Endothelial cell of umbilical vein (primary cell): ENCODE measurements around the gene TMEM164. TPM values are rescaled to one million over a fixed set of nuclear protein-coding genes. Genes with fewer than 3 reads are reported as not detected.

Experiments
- BruUV-seq: library from RNA; stranded (reverse); fragments of 400-500 nt; replicated peaks from 2 replicates; lab custom pipeline; 2021; lab: Mats Ljungman, UMichigan
- CTCF ChIA-PET: fragments of 300-600, 350-600 bp; sonication (Branson Sonifier 250); formaldehyde crosslinking; loops from one replicate; lab custom pipeline; 2021; ENCODE audit warnings: antibody characterized with exemption, inconsistent platforms; lab: Charles Lee
- POLR2A ChIA-PET: fragments of 300-600, 350-600 bp; sonication (Branson Sonifier 250); formaldehyde crosslinking; loops from one replicate; lab custom pipeline; 2021; ENCODE audit warnings: antibody characterized with exemption, inconsistent platforms; lab: Charles Lee
- DNase-seq: peaks from one replicate; pipeline ENCODE4 v3.0.0-alpha.2; 2011; ENCODE audit warnings: low read depth, low spot score
- FAIRE-seq: peaks from 2 replicates; lab custom pipeline; 2011; peaks lifted over from hg19 to GRCh38; lab: Jason Lieb, UNC
- H2AFZ ChIP-seq: 2 replicates; pipeline ENCODE4 v1.6.0; 2012; ENCODE audit warnings: low read depth, low read length, control low read depth, inconsistent platforms
- H3K27ac ChIP-seq: 2 replicates; pipeline ENCODE4 v1.5.1; 2011; ENCODE audit warnings: low read depth, mild to moderate bottlenecking, control low read depth, low read length, moderate library complexity; ENCODE audit not compliant: insufficient read depth
- H3K27me3 ChIP-seq, 2 experiments: 2 replicates each; pipeline versions ENCODE4 v1.6.0 to v1.6.1; 2011; ENCODE audit warnings: low read length in 2 of 2, mixed read lengths in 1 of 2; ENCODE audit not compliant: control insufficient read depth in 2 of 2, insufficient read depth in 2 of 2
- H3K36me3 ChIP-seq, 2 experiments: 2 replicates in 1 of 2; 3 replicates in 1 of 2; pipeline ENCODE4 v1.5.1; 2011; ENCODE audit warnings: low read length in 2 of 2, mild to moderate bottlenecking in 1 of 2, moderate library complexity in 1 of 2; ENCODE audit not compliant: control insufficient read depth in 2 of 2, insufficient read depth in 2 of 2; ENCODE audit errors: extremely low read depth in 1 of 2
- H3K4me1 ChIP-seq: 3 replicates; pipeline ENCODE4 v1.5.1; 2011; ENCODE audit warnings: mild to moderate bottlenecking, low read length; ENCODE audit not compliant: control insufficient read depth, insufficient read depth; ENCODE audit errors: extremely low read depth
- H3K4me2 ChIP-seq: 2 replicates; pipeline ENCODE4 v1.6.1; 2011; ENCODE audit warnings: low read length, control low read depth, mixed read lengths; ENCODE audit not compliant: insufficient read depth
- H3K4me3 ChIP-seq, 3 experiments: fragments of 200-600 bp in 1 of 3; sonication (generic), shearing (Covaris generic) in 1 of 3; replicated peaks in 1 of 3; 2 replicates each; pipeline ENCODE4 v1.5.1; 2011 to 2016; ENCODE audit warnings: control low read depth in 3 of 3, low read length in 3 of 3, mild to moderate bottlenecking in 2 of 3, inconsistent platforms in 1 of 3, low read depth in 1 of 3, moderate library complexity in 1 of 3; ENCODE audit not compliant: insufficient read depth in 1 of 3
- H3K79me2 ChIP-seq: 2 replicates; pipeline ENCODE4 v1.6.0; 2012; ENCODE audit warnings: low read length, inconsistent platforms; ENCODE audit not compliant: control insufficient read depth, insufficient read depth
- H3K9ac ChIP-seq: replicated peaks from 2 replicates; pipeline ENCODE3; 2011; ENCODE audit warnings: low read length, control low read depth; ENCODE audit not compliant: insufficient read depth; ENCODE audit errors: extremely low read depth
- H3K9me1 ChIP-seq: replicated peaks from 3 replicates; pipeline ENCODE4 v1.6.0; 2011; ENCODE audit warnings: mild to moderate bottlenecking, low read length; ENCODE audit not compliant: control insufficient read depth, insufficient read depth; ENCODE audit errors: extremely low read depth
- H3K9me3 ChIP-seq: replicated peaks from 2 replicates; pipeline ENCODE4 v1.5.1; 2012; ENCODE audit warnings: low read length, inconsistent platforms; ENCODE audit not compliant: control insufficient read depth, insufficient read depth
- H4K20me1 ChIP-seq: replicated peaks from 2 replicates; pipeline ENCODE3; 2011; ENCODE audit warnings: mild to moderate bottlenecking, low read length; ENCODE audit not compliant: control insufficient read depth, insufficient read depth; ENCODE audit errors: extremely low read depth
- EZH2 ChIP-seq: IDR thresholded peaks from 2 replicates; pipeline ENCODE4 v1.6.1; 2012; ENCODE audit warnings: borderline replicate concordance, low read depth, mild to moderate bottlenecking, moderate library complexity, low read length, inconsistent platforms; ENCODE audit not compliant: severe bottlenecking
- FOS ChIP-seq: IDR thresholded peaks from 2 replicates; pipeline ENCODE4 v1.6.1; 2011; ENCODE audit warnings: mild to moderate bottlenecking, low read length, moderate library complexity, borderline replicate concordance; ENCODE audit not compliant: insufficient read depth
- GATA2 ChIP-seq: IDR thresholded peaks from 2 replicates; pipeline ENCODE4 v1.7.0; 2011; ENCODE audit warnings: low read depth, mild to moderate bottlenecking, moderate library complexity, mixed read lengths, low read length; ENCODE audit not compliant: insufficient read length, insufficient read depth
- JUN ChIP-seq: IDR thresholded peaks from 2 replicates; pipeline ENCODE4 v1.6.1; 2011; ENCODE audit warnings: borderline replicate concordance, low read depth; ENCODE audit not compliant: insufficient read length, insufficient read depth
- MYC ChIP-seq: IDR thresholded peaks from one replicate; pipeline ENCODE4 v1.6.1; 2011; ENCODE audit warnings: mild to moderate bottlenecking, low read depth, low read length
- POLR2A ChIP-seq: IDR thresholded peaks from 2 replicates; pipeline ENCODE4 v1.6.1; 2012; ENCODE audit warnings: low read depth, mild to moderate bottlenecking, control low read depth, low read length
- POLR2AphosphoS5 ChIP-seq: IDR thresholded peaks from 2 replicates; pipeline ENCODE4 v1.6.1; 2012; ENCODE audit warnings: low read depth, mild to moderate bottlenecking, control low read depth, low read length, moderate library complexity; ENCODE audit not compliant: insufficient read depth
- dilution Hi-C: fragments of 300-500 bp; cut with MboI; formaldehyde crosslinking; loops from one replicate; pipeline ENCODE4 v1.15.0; 2019; ENCODE audit warnings: low sequenced_read_pairs; ENCODE audit not compliant: extremely low pct_ligation_motif_present
- intact Hi-C: fragments of 100-400 bp; cut with micrococcal nuclease; formaldehyde crosslinking; loops from one replicate; pipeline ENCODE4 v1.10.0; 2022
- polyA plus RNA-seq, 4 experiments: library from polyadenylated mRNA; depleted of rRNA in 3 of 4; stranded (reverse) in 3 of 4; unstranded in 1 of 4; fragments of >200 nt; gene quantifications; 2 replicates each; pipeline versions ENCODE4 v1.2.1 to v1.2.3, GENCODE V29; 2011 to 2012; ENCODE audit warnings: missing spikeins in 1 of 4
- total RNA-seq: library from RNA; stranded (reverse); gene quantifications from 2 replicates; pipeline ENCODE4 v1.2.3, GENCODE V29; 2021
- TF ChIP-seq, protein P1 (sequence below), 2 donors: IDR thresholded peaks; 1 replicate in 1 of 2; 2 replicates in 1 of 2; pipeline ENCODE4 v1.5.1; 2011; ENCODE audit warnings: low read length in 2 of 2, mild to moderate bottlenecking in 2 of 2, moderate library complexity in 2 of 2, control low read depth in 1 of 2, inconsistent platforms in 1 of 2, low read depth in 1 of 2; ENCODE audit not compliant: insufficient read depth in 1 of 2; ENCODE audit errors: extremely low read depth in 1 of 2
- TF ChIP-seq, protein P2 (sequence below): IDR thresholded peaks from 2 replicates; pipeline ENCODE4 v1.6.1; 2011; ENCODE audit not compliant: insufficient read depth, insufficient read length

TMEM164 gene
- total and polyA plus RNA-seq, 2 donors (not counting 3 experiments of a cell fraction or from before 2014, with no cell fraction given): 12.8 to 22.2 TPM

DNA sequence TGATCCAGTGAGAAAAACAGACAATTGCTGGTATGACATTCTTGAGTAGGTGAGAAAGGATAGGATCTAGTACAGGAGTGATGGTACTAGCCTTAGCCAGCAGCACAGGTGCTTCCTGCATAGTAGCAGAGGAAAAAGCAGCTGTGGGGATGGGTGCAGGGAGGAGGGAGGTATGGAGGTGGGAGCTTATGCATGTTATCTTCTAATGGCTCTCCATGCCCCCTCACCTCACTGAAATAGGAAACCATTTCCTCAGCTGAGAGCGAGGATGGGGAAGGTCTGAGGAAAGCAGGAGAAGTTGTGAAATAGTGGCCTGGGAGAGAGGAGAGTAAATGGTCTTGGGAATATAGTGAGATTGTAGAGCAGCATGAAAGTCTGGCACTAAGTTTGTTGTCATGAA, 136.3 kb downstream of the TMEM164 start:
- Histone ChIP-seq H3K79me2 (no peaks in the 10 kb centered on the region), H3K27ac (no peak overlapping the region), H3K4me1 (no peaks in the 10 kb centered on the region), H4K20me1 (no peaks in the 10 kb centered on the region), H3K27me3 (no peaks in the 10 kb centered on the region), H3K9me3 (no peaks in the 10 kb centered on the region), H3K4me3 (no peak overlapping the region), H3K4me2 (no peak overlapping the region), H3K9ac (no peak overlapping the region), H2AFZ (no peak overlapping the region), H3K36me3 (no peaks in the 10 kb centered on the region), H3K9me1 (no peaks in the 10 kb centered on the region)
- ChIA-PET POLR2A (no interaction called here), CTCF (interaction anchor here (1.2 kb wide), 1 partner anchor 248 kb away, joined by 4 read pairs; no protein-coding TSS in a partner anchor)
- FAIRE-seq (no peak), DNase-seq (no peak)
- intact Hi-C loops (no loop called here), dilution Hi-C loops (no loop called here)
- TF ChIP-seq, protein P1, sequence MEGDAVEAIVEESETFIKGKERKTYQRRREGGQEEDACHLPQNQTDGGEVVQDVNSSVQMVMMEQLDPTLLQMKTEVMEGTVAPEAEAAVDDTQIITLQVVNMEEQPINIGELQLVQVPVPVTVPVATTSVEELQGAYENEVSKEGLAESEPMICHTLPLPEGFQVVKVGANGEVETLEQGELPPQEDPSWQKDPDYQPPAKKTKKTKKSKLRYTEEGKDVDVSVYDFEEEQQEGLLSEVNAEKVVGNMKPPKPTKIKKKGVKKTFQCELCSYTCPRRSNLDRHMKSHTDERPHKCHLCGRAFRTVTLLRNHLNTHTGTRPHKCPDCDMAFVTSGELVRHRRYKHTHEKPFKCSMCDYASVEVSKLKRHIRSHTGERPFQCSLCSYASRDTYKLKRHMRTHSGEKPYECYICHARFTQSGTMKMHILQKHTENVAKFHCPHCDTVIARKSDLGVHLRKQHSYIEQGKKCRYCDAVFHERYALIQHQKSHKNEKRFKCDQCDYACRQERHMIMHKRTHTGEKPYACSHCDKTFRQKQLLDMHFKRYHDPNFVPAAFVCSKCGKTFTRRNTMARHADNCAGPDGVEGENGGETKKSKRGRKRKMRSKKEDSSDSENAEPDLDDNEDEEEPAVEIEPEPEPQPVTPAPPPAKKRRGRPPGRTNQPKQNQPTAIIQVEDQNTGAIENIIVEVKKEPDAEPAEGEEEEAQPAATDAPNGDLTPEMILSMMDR (IDR thresholded peaks at IDR 0.05; ENCODE audit: extremely low read depth in 1 of 2, insufficient read depth in 1 of 2, low read depth in 1 of 2, low read length in 2 of 2): no peak
- no peak for TF ChIP-seq POLR2AphosphoS5
- no peak for TF ChIP-seq FOS
- TF ChIP-seq, protein P2, sequence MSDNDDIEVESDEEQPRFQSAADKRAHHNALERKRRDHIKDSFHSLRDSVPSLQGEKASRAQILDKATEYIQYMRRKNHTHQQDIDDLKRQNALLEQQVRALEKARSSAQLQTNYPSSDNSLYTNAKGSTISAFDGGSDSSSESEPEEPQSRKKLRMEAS: no peak
- no peak for TF ChIP-seq EZH2
- no peak for TF ChIP-seq POLR2A
- no peak for TF ChIP-seq MYC
- TF ChIP-seq JUN: no peak
- TF ChIP-seq GATA2: no peak
- BruUV-seq: no TSS peak
